ENCODE data around the gene UNC5B.

The UNC5B gene

DNA sequence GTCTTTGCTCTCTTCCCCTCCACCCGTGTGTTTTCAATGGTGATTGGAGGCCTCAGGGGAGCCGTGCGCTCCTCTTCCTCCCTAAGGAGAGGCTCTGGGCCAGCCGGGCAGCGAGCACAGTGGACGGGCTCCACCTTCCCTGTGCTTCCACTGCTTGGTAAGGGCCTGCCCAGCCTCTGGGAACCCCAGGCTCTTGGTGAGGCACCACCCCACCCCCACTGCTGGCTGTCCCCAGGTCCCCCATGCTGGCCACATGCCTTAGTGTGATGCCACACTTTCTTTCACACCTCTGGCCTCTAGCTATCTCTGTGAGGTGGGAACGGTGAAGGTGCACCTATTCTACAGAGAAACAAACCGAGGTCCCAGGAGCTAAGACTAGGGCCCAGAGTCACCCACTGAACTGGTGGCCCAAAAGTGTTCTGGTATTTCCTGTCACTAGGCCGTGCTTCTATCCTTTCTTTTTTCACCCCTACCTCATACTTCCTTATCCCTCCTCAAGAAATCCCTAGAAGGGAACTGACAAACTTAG lies 53.3 kb downstream of the UNC5B start:
- peaks cover 0 to 28% (median 10%) of the 10 kb centered on the region in 4 donors for H3K4me1 ChIP-seq
- no peak overlapping the region for H3K27ac ChIP-seq
- H3K27me3 ChIP-seq, result no peaks in the 10 kb centered on the region
- intact Hi-C loops (cut with DNase I; ENCODE audit: low total_unique reads), result no loop called here
- TF ChIP-seq, protein P1, sequence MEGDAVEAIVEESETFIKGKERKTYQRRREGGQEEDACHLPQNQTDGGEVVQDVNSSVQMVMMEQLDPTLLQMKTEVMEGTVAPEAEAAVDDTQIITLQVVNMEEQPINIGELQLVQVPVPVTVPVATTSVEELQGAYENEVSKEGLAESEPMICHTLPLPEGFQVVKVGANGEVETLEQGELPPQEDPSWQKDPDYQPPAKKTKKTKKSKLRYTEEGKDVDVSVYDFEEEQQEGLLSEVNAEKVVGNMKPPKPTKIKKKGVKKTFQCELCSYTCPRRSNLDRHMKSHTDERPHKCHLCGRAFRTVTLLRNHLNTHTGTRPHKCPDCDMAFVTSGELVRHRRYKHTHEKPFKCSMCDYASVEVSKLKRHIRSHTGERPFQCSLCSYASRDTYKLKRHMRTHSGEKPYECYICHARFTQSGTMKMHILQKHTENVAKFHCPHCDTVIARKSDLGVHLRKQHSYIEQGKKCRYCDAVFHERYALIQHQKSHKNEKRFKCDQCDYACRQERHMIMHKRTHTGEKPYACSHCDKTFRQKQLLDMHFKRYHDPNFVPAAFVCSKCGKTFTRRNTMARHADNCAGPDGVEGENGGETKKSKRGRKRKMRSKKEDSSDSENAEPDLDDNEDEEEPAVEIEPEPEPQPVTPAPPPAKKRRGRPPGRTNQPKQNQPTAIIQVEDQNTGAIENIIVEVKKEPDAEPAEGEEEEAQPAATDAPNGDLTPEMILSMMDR (IDR thresholded peaks at IDR 0.05), result no peak
- no peaks in the 10 kb centered on the region for H3K9me3 ChIP-seq
- no peak overlapping the region for H3K4me3 ChIP-seq
- DNase-seq, result no peak
- H3K36me3 ChIP-seq, result no peaks in the 10 kb centered on the region

DNA sequence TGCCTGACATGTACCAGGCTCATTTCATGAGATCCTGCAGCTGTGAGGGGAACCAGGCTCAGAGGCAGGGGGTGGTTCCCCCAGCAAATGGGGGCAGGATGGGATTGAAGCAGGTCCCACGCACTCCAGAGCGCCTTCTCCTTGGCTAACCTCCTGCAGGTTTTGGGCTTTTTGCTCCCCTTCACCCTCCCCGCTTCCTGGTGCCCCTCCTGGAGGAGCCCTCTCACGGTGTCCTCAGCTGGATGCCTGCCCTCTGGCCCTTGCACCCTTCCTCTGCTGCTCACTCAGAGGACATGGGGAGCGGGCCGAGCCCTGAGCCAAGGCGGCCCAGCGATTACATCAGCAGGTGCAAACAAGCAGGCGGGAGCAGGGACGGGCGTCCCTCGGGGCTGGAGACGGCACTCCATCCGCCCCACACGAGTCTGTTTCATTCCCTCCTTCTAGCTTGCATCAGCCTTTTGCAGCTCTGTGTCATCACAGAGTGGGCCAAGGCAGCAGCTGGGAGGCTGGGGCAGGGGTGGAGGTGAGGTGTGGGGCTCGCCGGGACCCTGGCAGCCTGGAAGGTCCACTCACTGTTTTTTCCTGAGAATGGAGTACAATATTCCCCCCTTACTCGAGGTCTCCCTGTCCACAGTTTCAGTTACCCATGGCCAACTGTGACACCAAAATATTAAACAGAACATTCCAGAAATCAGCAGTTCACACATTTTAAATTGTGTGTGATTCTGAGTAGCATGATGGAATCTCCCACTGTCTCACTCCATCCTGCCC lies 54.0 kb downstream of the UNC5B start:
- no peak for DNase-seq

DNA sequence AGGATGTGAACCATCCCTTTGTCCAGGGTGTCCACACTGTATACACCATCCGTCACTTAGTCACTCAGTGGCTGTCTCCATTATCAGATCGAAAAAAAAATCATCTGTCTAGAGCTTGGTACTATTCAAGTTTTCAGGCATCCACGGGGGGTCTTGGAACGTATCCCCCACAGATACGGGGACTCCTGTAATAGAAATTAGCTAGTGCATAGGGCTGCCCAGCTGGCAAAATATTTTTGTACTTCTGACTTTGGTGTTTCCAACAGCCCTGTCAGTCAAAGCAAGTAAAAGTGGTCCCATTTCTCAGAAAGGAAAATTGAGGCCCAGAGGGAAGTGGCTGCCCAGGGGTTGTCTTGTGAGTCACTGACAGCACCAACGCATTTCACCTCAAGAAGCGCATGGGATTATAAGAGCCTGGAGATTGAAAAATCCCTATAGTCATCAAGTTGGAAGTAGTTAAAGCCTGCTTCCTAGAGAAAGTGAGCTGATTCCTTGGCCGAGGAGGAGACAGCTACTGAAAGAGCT lies 54.6 kb downstream of the UNC5B start:
- Histone ChIP-seq H3K4me3 (no peak overlapping the region), H3K27me3 (no peaks in the 10 kb centered on the region), H3K9me3 (no peaks in the 10 kb centered on the region), H3K36me3 (no peaks in the 10 kb centered on the region), H3K27ac (no peak overlapping the region), H3K4me1 (peaks cover 0 to 21% (median 8%) of the 10 kb centered on the region in 4 donors)
- intact Hi-C loops (cut with DNase I; ENCODE audit: low total_unique reads), result no loop called here
- DNase-seq, result no peak
- TF ChIP-seq, protein P1 (IDR thresholded peaks at IDR 0.05), result no peak

More for the DNA sequence above, 54.0 kb downstream of the UNC5B start:
- TF ChIP-seq, protein P1 (IDR thresholded peaks at IDR 0.05), result no peak
- peaks cover 0 to 21% (median 8%) of the 10 kb centered on the region in 4 donors for H3K4me1 ChIP-seq
- no peak overlapping the region for H3K4me3 ChIP-seq
- H3K36me3 ChIP-seq, result no peaks in the 10 kb centered on the region
- intact Hi-C loops (cut with DNase I; ENCODE audit: low total_unique reads), result no loop called here
- no peaks in the 10 kb centered on the region for H3K9me3 ChIP-seq
- no peak overlapping the region for H3K27ac ChIP-seq
- no peaks in the 10 kb centered on the region for H3K27me3 ChIP-seq

DNA sequence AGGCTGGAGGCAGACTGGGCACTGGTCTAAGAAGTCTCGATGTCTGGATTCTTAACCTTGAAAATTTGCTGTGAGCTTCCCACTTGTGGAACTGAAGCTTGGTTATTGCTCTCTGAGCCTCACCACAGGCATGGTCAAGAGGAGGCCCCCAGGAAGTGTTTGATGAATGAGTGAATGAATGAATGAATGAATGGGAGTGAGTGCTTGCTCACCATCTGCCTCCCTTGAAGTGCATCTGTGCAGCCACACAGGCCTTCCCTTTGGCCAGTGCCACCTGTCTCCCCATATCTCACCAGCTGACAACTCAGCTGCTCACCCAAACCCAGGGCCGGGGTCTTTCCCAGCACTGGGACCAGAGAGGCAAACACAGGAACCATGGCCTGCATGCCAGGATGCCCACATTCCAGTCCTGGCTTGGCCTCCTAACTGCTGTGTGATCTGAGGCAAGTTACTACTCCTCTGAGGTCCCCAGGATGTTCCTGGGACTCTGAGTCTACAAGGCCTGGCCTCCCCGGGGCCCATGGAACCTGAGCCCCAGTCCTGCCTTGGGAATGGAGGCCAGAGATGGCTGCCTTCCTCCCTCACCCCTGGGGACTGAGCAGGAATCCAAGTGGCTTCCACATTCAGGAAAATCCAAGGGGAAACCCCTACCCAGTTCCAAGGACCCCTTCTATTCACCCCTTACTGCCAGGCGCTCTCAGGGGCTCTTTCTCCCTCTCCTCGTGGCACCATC lies 55.3 kb downstream of the UNC5B start:
- DNase-seq, result no peak
- intact Hi-C loops (cut with DNase I; ENCODE audit: low total_unique reads), result no loop called here
- Histone ChIP-seq H3K4me1 (peaks cover 0 to 24% (median 10%) of the 10 kb centered on the region in 4 donors), H3K4me3 (no peak overlapping the region), H3K27ac (no peak overlapping the region), H3K27me3 (no peaks in the 10 kb centered on the region), H3K36me3 (no peaks in the 10 kb centered on the region), H3K9me3 (no peaks in the 10 kb centered on the region)
- TF ChIP-seq, protein P1 (IDR thresholded peaks at IDR 0.05), result no peak

DNA sequence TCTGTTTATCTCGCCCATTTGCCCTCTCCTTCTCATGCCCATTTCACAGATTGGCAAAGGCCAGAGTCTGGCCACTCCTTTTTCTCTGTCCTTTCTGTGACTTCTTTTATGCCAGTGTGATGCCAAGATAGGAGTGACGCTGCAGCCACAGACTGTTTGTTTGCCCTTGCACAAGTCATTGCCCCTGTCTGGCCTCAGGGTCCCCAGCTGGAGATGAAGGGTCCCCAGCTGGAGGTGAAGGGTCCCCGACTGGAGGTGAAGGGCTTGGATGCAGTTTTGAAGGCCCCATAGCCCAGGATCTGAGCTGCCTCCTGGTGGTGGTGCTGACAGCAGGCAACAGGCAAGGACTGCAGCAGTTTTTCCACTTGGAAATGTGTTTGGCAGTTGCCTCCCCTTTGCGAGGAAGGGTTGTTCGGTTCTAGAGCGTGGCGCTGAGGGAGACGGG lies 55.9 kb downstream of the UNC5B start:
- TF ChIP-seq, protein P1 (IDR thresholded peaks at IDR 0.05), result peak; percentile 37 to 63
- peaks cover 0 to 24% (median 10%) of the 10 kb centered on the region in 4 donors for H3K4me1 ChIP-seq
- no peaks in the 10 kb centered on the region for H3K9me3 ChIP-seq
- H3K36me3 ChIP-seq, result no peaks in the 10 kb centered on the region
- H3K27me3 ChIP-seq, result no peaks in the 10 kb centered on the region
- peak overlapping the region in 1 of 2 donors; percentile 3 for H3K27ac ChIP-seq
- intact Hi-C loops (cut with DNase I; ENCODE audit: low total_unique reads), result no loop called here
- H3K4me3 ChIP-seq, result no peak overlapping the region
- no peak for DNase-seq

All from tibial artery (tissue), 4 donors.